Measurements from ENCODE around the gene EFCAB5. TPM values are rescaled to one million over a fixed set of nuclear protein-coding genes. Genes with fewer than 3 reads are reported as not detected.

Gene EFCAB5
- total and polyA plus RNA-seq, 2 of the 8 experiments (the other 6 are each of a cell fraction or from before 2014, with no cell fraction given): 0.05 to 0.34 TPM

- Histone ChIP-seq H4K20me1 (replicated peaks in 1 of 2; ENCODE audit: control insufficient read depth in 1 of 2, insufficient read depth in 2 of 2, low read length in 2 of 2) (no peaks in the 10 kb centered on the region), H3K4ac (replicated peaks; ENCODE audit: insufficient read length, low read depth, low read length) (no peak overlapping the region), H3K56ac (replicated peaks; ENCODE audit: insufficient read length, low read depth, low read length) (no peak overlapping the region), H3K4me2 (ENCODE audit: insufficient read depth in 1 of 2, low read depth in 2 of 2, low read length in 2 of 2) (no peak overlapping the region), H3K79me2 (ENCODE audit: control insufficient read depth in 1 of 2, insufficient read depth in 2 of 2, low read length in 2 of 2) (no peaks in the 10 kb centered on the region), H2BK15ac (ENCODE audit: low read length) (no peak overlapping the region), H2AK5ac (ENCODE audit: low read depth, low read length) (no peak overlapping the region), H3K9ac (replicated peaks in 1 of 4; ENCODE audit: extremely low read depth in 1 of 4, low read depth in 3 of 4, low read length in 3 of 4) (no peak overlapping the region), H2BK120ac (replicated peaks; ENCODE audit: low read depth, low read length) (no peak overlapping the region), H3K27me3 (replicated peaks in 1 of 4; ENCODE audit: control insufficient read depth in 3 of 4, extremely low read depth in 1 of 4, insufficient read depth in 3 of 4, low read length in 3 of 4) (no peaks in the 10 kb centered on the region), H3K9me3 (ENCODE audit: insufficient read depth in 2 of 2, low read depth in 1 of 2, low read length in 1 of 2) (no peaks in the 10 kb centered on the region), H3K27ac (ENCODE audit: low read depth, low read length) (no peak overlapping the region), H2BK20ac (ENCODE audit: low read length) (no peak overlapping the region), H4K5ac (ENCODE audit: insufficient read length, low read depth, low read length) (no peak overlapping the region), H2AFZ (ENCODE audit: low read length) (no peak overlapping the region), H3K4me1 (replicated peaks in 1 of 4; ENCODE audit: control insufficient read depth in 3 of 4, insufficient read depth in 4 of 4, low read length in 3 of 4) (no peaks in the 10 kb centered on the region), H3K23ac (ENCODE audit: insufficient read length) (no peak overlapping the region), H3K23me2 (ENCODE audit: low read depth, low read length) (no peaks in the 10 kb centered on the region), H3K4me3 (ENCODE audit: extremely low read depth in 1 of 4, insufficient read depth in 2 of 4, low read depth in 3 of 4, low read length in 4 of 4) (no peak overlapping the region), H3K14ac (ENCODE audit: insufficient read length) (no peak overlapping the region), H2BK12ac (ENCODE audit: low read depth, low read length) (no peak overlapping the region), H3K36me3 (ENCODE audit: control insufficient read depth in 2 of 4, insufficient read depth in 4 of 4, low read length in 3 of 4) (no peaks in the 10 kb centered on the region), H2BK5ac (ENCODE audit: low read depth, low read length) (no peak overlapping the region), H4K91ac (replicated peaks; ENCODE audit: insufficient read length, low read length) (no peak overlapping the region), H3K18ac (ENCODE audit: extremely low read depth, low read length) (no peak overlapping the region), H4K8ac (ENCODE audit: extremely low read depth, insufficient read depth, low read length) (no peak overlapping the region), H3K79me1 (ENCODE audit: low read depth, low read length) (no peaks in the 10 kb centered on the region)
- TF ChIP-seq EP300 (IDR thresholded peaks at IDR 0.05; ENCODE audit: borderline replicate concordance in 1 of 2, low read depth in 2 of 2, low read length in 2 of 2): no peak
- 0 out of 2 replicates have a peak, but pooled peaks have one; percentile 25 for TF ChIP-seq MAFK (IDR thresholded peaks at IDR 0.05; ENCODE audit: low read depth, low read length)
- peak; percentile 57; the same call in 1 of the 2 replicates for TF ChIP-seq JUND (IDR thresholded peaks at IDR 0.05; ENCODE audit: low read length)
- TF ChIP-seq RAD21 (IDR thresholded peaks at IDR 0.05 in 1 of 2, conservative IDR thresholded peaks at IDR 0.05 in 1 of 2; ENCODE audit: low read depth in 2 of 2, low read length in 2 of 2): peak; percentile 5 to 33; a peak in 3 of 4 replicates
- no peak for TF ChIP-seq TCF12 (IDR thresholded peaks at IDR 0.05; ENCODE audit: low read depth, low read length)
- no peak for TF ChIP-seq YY1 (IDR thresholded peaks at IDR 0.05; ENCODE audit: low read depth, low read length)
- TF ChIP-seq ZNF274 (IDR thresholded peaks at IDR 0.05; ENCODE audit: borderline replicate concordance, extremely low read depth, low read length): no peak
- TF ChIP-seq CTCF (IDR thresholded peaks at IDR 0.05; ENCODE audit: control extremely low read depth in 1 of 3, insufficient read depth in 1 of 3, low read depth in 1 of 3, low read length in 3 of 3): peak in 2 of 3 experiments; percentile 37 to 62; a peak in 2 of 4 replicates
- ChIA-PET CTCF (ENCODE audit: partially characterized antibody) (interaction anchor here (0.6 to 5.0 kb wide), 31 partner anchors 8 to 478 kb away, joined by 3 to 67 read pairs (median 4); partner anchors contain the start of gene SSH2), POLR2A (ENCODE audit: partially characterized antibody) (interaction anchor here (1.5 kb wide), 1 partner anchor 9 kb away, joined by 5 read pairs; no protein-coding TSS in a partner anchor)
- WGBS, 2 experiments (ENCODE audit: extremely low coverage in 1 of 2, insufficient coverage in 1 of 2, insufficient read length in 1 of 2, insufficient replicate concordance in 2 of 2, low coverage in 1 of 2, low lambda C conversion rate in 2 of 2, missing lambda C conversion rate in 1 of 2): 64% methylated on average over 4 of the region's 4 CpGs; no CpG with 5 or more reads in 1 of the 2 experiments
- peak; percentile 58 for FAIRE-seq
- no peak for DNase-seq (ENCODE audit: low read depth in 1 of 2, low spot score in 2 of 2)
These were observed 154.2 kb downstream of the EFCAB5 start for GRCh38 chr17:30095507-30096244.
